ENCODE data around the gene RPS2. TPM values are rescaled to one million over a fixed set of nuclear protein-coding genes. Genes with fewer than 3 reads are reported as not detected.

RPS2 gene
- total RNA-seq, 6 experiments from 2014 or later = 2,281 to 2,831 (median 2,477) TPM

GRCh38 chr16:1973461-1974156 is 9.0 kb upstream of the RPS2 start:
- no peak for DNase-seq
- Mint-ChIP-seq H3K9me3 (no peaks in the 10 kb centered on the region), H3K4me3 (peak overlapping the region; percentile 97; the same call in 1 of the 2 replicates), H3K27me3 (ENCODE audit: insufficient read depth) (no peaks in the 10 kb centered on the region; the same call in 1 of the 2 replicates), H3K36me3 (ENCODE audit: low read depth) (peaks cover 7% of the 10 kb centered on the region), H3K4me1 (ENCODE audit: low read depth) (peaks cover 16% of the 10 kb centered on the region), H3K27ac (no peak overlapping the region)
- no peak for TF ChIP-seq CTCF (IDR thresholded peaks at IDR 0.05)

GRCh38 chr16:1972490-1972877 is 7.9 kb upstream of the RPS2 start:
- DNase-seq = no peak
- H3K36me3 Mint-ChIP-seq (ENCODE audit: low read depth) = peaks cover 7% of the 10 kb centered on the region

GRCh38 chr16:1971796-1972489 is 7.3 kb upstream of the RPS2 start, which contains the start of gene TBL3:
TSS of gene TBL3 (plus strand) at chr16:1972053. CDS start at chr16:1972165, 112 bp downstream.
- Mint-ChIP-seq H3K4me1 (ENCODE audit: low read depth) (peaks cover 16% of the 10 kb centered on the region), H3K27ac (peak within 1 kb of the TSS; percentile 97), H3K4me3 (peak within 1 kb of the TSS; percentile 97), H3K27me3 (ENCODE audit: insufficient read depth) (no peaks in the 10 kb centered on the region; the same call in 1 of the 2 replicates), H3K9me3 (no peaks in the 10 kb centered on the region), H3K36me3 (ENCODE audit: low read depth) (peaks cover 7% of the 10 kb centered on the region)
- DNase-seq = peak; percentile 92
- no peak for TF ChIP-seq CTCF (IDR thresholded peaks at IDR 0.05)

More at GRCh38 chr16:1972490-1972877, 7.9 kb upstream of the RPS2 start:
- peaks cover 16% of the 10 kb centered on the region for H3K4me1 Mint-ChIP-seq (ENCODE audit: low read depth)
- no peaks in the 10 kb centered on the region for H3K9me3 Mint-ChIP-seq
- no peaks in the 10 kb centered on the region; the same call in 1 of the 2 replicates for H3K27me3 Mint-ChIP-seq (ENCODE audit: insufficient read depth)
- H3K4me3 Mint-ChIP-seq = peak overlapping the region; percentile 97
- TF ChIP-seq CTCF (IDR thresholded peaks at IDR 0.05) = no peak
- peak overlapping the region; percentile 97 for H3K27ac Mint-ChIP-seq

GRCh38 chr16:1968146-1968953 is 3.7 kb upstream of the RPS2 start:
- no peak for DNase-seq
- H3K36me3 Mint-ChIP-seq (ENCODE audit: low read depth) = peaks cover 23% of the 10 kb centered on the region
- peaks cover 28% of the 10 kb centered on the region for H3K4me1 Mint-ChIP-seq (ENCODE audit: low read depth)
- H3K27me3 Mint-ChIP-seq (ENCODE audit: insufficient read depth) = peaks cover 13% of the 10 kb centered on the region
- no peak for TF ChIP-seq CTCF (IDR thresholded peaks at IDR 0.05)
- H3K9me3 Mint-ChIP-seq = peaks cover 12% of the 10 kb centered on the region
- no peak overlapping the region for H3K4me3 Mint-ChIP-seq
- no peak overlapping the region for H3K27ac Mint-ChIP-seq

GRCh38 chr16:1966460-1966859 is 1.8 kb upstream of the RPS2 start, which contains the start of gene RNF151:
TSS of gene RNF151 (plus strand) at chr16:1966856. CDS start at chr16:1966882, 26 bp downstream.
- TF ChIP-seq CTCF (IDR thresholded peaks at IDR 0.05) = no peak
- DNase-seq = no peak
- Mint-ChIP-seq H3K27ac (peak within 1 kb of the TSS; percentile 95), H3K36me3 (ENCODE audit: low read depth) (peaks cover 37% of the 10 kb centered on the region), H3K4me1 (ENCODE audit: low read depth) (peaks cover 29% of the 10 kb centered on the region), H3K4me3 (peak within 1 kb of the TSS; percentile 98), H3K9me3 (peaks cover 18% of the 10 kb centered on the region), H3K27me3 (ENCODE audit: insufficient read depth) (peaks cover 20% of the 10 kb centered on the region)
